OCI-LY7 (cell line): Measurements from ENCODE around the gene CHCHD6. TPM values are rescaled to one million over a fixed set of nuclear protein-coding genes. Genes with fewer than 3 reads are reported as not detected.

Experiments
- BruUV-seq: library from RNA; stranded (reverse); fragments of 400-500 nt; replicated peaks from 2 replicates; lab custom pipeline; 2021; lab: Mats Ljungman, UMichigan
- CTCF ChIA-PET: fragments of 300-600 bp; sonication (Branson Sonifier 250); formaldehyde crosslinking; loops from one replicate; lab custom pipeline; 2022; ENCODE audit warnings: antibody characterized with exemption; ENCODE audit not compliant: unreplicated experiment; lab: Charles Lee
- POLR2A ChIA-PET: fragments of 300-600 bp; sonication (Branson Sonifier 250); formaldehyde crosslinking; loops from one replicate; lab custom pipeline; 2022; ENCODE audit warnings: antibody characterized with exemption; lab: Charles Lee
- DNase-seq: peaks from one replicate; pipeline ENCODE4 v3.0.0-alpha.2; 2015; ENCODE audit warnings: low spot score
- H2AFZ ChIP-seq: fragments of 200-600 bp; sonication (generic), shearing (Covaris generic); 2 replicates; pipeline ENCODE4 v1.6.1; 2014; ENCODE audit warnings: mild to moderate bottlenecking, antibody characterized with exemption, low read length, moderate library complexity
- H3K27ac ChIP-seq: fragments of 200-600 bp; sonication (generic); 2 replicates; pipeline ENCODE4 v1.5.1; 2014; ENCODE audit warnings: mixed run types, low read depth, mild to moderate bottlenecking, moderate library complexity, low read length, inconsistent platforms; ENCODE audit not compliant: poor library complexity, severe bottlenecking
- H3K36me3 ChIP-seq: fragments of 200-600 bp; sonication (generic); 2 replicates; pipeline ENCODE4 v1.6.1; 2014; ENCODE audit warnings: mild to moderate bottlenecking, antibody characterized with exemption, low read length, moderate library complexity, mixed read lengths; ENCODE audit not compliant: insufficient read depth
- H3K4me1 ChIP-seq: fragments of 200-600 bp; sonication (generic); 2 replicates; pipeline ENCODE4 v1.5.1; 2014; ENCODE audit warnings: mild to moderate bottlenecking, low read length; ENCODE audit not compliant: insufficient read depth, poor library complexity, severe bottlenecking
- H3K4me2 ChIP-seq: fragments of 200-600 bp; sonication (generic); 2 replicates; pipeline ENCODE4 v1.6.1; 2014; ENCODE audit warnings: mild to moderate bottlenecking, low read length
- H3K4me3 ChIP-seq: fragments of 200-600 bp; sonication (generic); 2 replicates; pipeline ENCODE4 v1.5.1; 2014; ENCODE audit warnings: mild to moderate bottlenecking, low read depth, low read length; ENCODE audit not compliant: poor library complexity, severe bottlenecking
- H3K79me2 ChIP-seq: fragments of 200-600 bp; sonication (generic); 2 replicates; pipeline ENCODE4 v1.6.1; 2016; ENCODE audit warnings: low read depth, mild to moderate bottlenecking, low read length, moderate library complexity, mixed read lengths; ENCODE audit not compliant: insufficient read depth
- H3K9me2 ChIP-seq: fragments of 200-600 bp; sonication (generic); 2 replicates; pipeline ENCODE4 v1.6.1; 2016; ENCODE audit warnings: mild to moderate bottlenecking, low read length, mixed read lengths; ENCODE audit not compliant: insufficient read depth
- H3K9me3 ChIP-seq: fragments of 200-600 bp; sonication (generic); 2 replicates; pipeline ENCODE4 v1.6.1; 2014; ENCODE audit warnings: mild to moderate bottlenecking, mixed run types, low read length, mixed read lengths
- H4K20me1 ChIP-seq: fragments of 200-600 bp; sonication (generic); 2 replicates; pipeline ENCODE4 v1.6.1; 2014; ENCODE audit warnings: mild to moderate bottlenecking, antibody characterized with exemption, low read length, moderate library complexity, mixed read lengths; ENCODE audit not compliant: insufficient read depth
- EZH2phosphoT487 ChIP-seq: fragments of 200-600 bp; sonication (generic); IDR thresholded peaks from 2 replicates; pipeline ENCODE4 v1.6.1; 2018; ENCODE audit warnings: low read depth, borderline replicate concordance, mild to moderate bottlenecking, mixed run types, antibody characterized with exemption, low read length, moderate library complexity, mixed read lengths
- intact Hi-C: fragments of 100-400 bp; cut with micrococcal nuclease; formaldehyde crosslinking; loops from one replicate; pipeline ENCODE4 v1.10.0; 2022; ENCODE audit not compliant: unreplicated experiment
- total RNA-seq, 2 experiments: library from RNA; depleted of rRNA in 1 of 2; stranded (reverse); fragments of >200 nt in 1 of 2; shearing (Covaris generic) in 1 of 2; gene quantifications; 2 replicates each; pipeline ENCODE4 v1.2.3, GENCODE V29; 2014 to 2022
- TF ChIP-seq, protein P1 (sequence below): fragments of 200-600 bp; sonication (generic); conservative IDR thresholded peaks from 2 replicates; pipeline ENCODE4 v1.5.1; 2014; ENCODE audit warnings: mild to moderate bottlenecking, antibody characterized with exemption, low read length, moderate library complexity, mixed read lengths

The CHCHD6 gene
- total RNA-seq, 2 experiments from 2014 or later: 14.7 to 21.2 TPM

DNA sequence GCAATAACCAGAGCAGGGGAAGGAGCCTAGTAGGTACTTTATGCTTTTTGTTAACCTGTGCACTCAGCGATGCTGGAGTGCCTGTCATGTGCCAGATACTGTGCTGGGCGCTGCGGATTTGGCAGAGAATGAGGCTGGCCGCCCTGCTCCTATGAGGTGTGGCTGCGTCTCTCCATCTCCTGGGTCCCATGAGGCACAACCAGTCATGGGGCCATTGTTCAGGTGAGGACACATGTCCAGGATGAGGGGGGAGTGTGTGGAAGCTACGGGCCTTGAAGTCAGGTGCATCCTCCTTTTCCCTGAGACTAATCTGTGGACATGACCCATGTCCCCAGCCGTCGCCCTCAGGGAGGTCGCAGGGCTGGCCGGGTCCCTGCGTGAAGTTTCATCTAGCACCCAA is 48.2 kb upstream of the CHCHD6 start:
- intact Hi-C loops: no loop called here
- CTCF ChIA-PET: no interaction called here
- Histone ChIP-seq H3K27ac (no peak overlapping the region), H3K9me3 (no peaks in the 10 kb centered on the region), H3K4me1 (no peaks in the 10 kb centered on the region), H3K4me2 (no peak overlapping the region), H3K4me3 (no peak overlapping the region), H3K36me3 (no peaks in the 10 kb centered on the region), H2AFZ (no peak overlapping the region), H3K79me2 (no peaks in the 10 kb centered on the region), H3K9me2 (no peaks in the 10 kb centered on the region; the same call in 1 of the 2 replicates), H4K20me1 (no peaks in the 10 kb centered on the region)
- TF ChIP-seq EZH2phosphoT487: no peak
- TF ChIP-seq, protein P1, sequence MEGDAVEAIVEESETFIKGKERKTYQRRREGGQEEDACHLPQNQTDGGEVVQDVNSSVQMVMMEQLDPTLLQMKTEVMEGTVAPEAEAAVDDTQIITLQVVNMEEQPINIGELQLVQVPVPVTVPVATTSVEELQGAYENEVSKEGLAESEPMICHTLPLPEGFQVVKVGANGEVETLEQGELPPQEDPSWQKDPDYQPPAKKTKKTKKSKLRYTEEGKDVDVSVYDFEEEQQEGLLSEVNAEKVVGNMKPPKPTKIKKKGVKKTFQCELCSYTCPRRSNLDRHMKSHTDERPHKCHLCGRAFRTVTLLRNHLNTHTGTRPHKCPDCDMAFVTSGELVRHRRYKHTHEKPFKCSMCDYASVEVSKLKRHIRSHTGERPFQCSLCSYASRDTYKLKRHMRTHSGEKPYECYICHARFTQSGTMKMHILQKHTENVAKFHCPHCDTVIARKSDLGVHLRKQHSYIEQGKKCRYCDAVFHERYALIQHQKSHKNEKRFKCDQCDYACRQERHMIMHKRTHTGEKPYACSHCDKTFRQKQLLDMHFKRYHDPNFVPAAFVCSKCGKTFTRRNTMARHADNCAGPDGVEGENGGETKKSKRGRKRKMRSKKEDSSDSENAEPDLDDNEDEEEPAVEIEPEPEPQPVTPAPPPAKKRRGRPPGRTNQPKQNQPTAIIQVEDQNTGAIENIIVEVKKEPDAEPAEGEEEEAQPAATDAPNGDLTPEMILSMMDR: no peak
- BruUV-seq: no TSS peak
- POLR2A ChIA-PET: no interaction called here
- no peak for DNase-seq

- H3K36me3 ChIP-seq: no peaks in the 10 kb centered on the region
- H3K4me2 ChIP-seq: no peak overlapping the region
- intact Hi-C loops: no loop called here
- H3K9me2 ChIP-seq: no peaks in the 10 kb centered on the region; the same call in 1 of the 2 replicates
- POLR2A ChIA-PET: no interaction called here
- H3K27ac ChIP-seq: no peak overlapping the region
- CTCF ChIA-PET: no interaction called here
- no peak overlapping the region for H3K4me3 ChIP-seq
- no peaks in the 10 kb centered on the region for H4K20me1 ChIP-seq
- no TSS peak for BruUV-seq
- TF ChIP-seq EZH2phosphoT487: no peak
- TF ChIP-seq, protein P1: no peak
- no peaks in the 10 kb centered on the region for H3K4me1 ChIP-seq
- no peak overlapping the region for H2AFZ ChIP-seq
- H3K79me2 ChIP-seq: no peaks in the 10 kb centered on the region
- no peak for DNase-seq
- H3K9me3 ChIP-seq: no peaks in the 10 kb centered on the region
These were observed 47.5 kb upstream of the CHCHD6 start for GRCh38 chr3:126656371-126657134.

DNA sequence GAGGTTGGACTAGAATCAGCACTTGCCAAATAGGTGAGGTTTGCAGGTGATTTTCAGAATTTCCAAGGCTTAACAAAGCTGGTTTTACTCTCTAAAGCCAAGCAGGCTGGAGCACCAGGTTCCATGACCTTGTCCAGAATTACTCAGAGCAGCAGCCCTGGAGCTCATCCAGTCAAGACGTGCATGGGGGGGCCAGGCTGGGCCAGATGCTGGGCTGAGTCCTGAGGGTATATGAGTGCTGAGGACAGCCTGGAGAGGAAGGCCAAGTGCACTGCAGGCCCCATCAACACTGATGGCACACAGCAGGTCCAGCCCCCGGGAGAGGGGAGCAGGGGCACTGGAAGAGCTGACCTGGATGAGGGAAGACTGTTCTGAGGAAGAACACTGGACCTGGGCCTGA is 46.1 kb upstream of the CHCHD6 start:
- TF ChIP-seq, protein P1: no peak
- TF ChIP-seq EZH2phosphoT487: no peak
- DNase-seq: no peak
- H3K36me3 ChIP-seq: no peaks in the 10 kb centered on the region
- H3K27ac ChIP-seq: no peak overlapping the region
- no peaks in the 10 kb centered on the region for H4K20me1 ChIP-seq
- no TSS peak for BruUV-seq
- no peaks in the 10 kb centered on the region for H3K9me2 ChIP-seq
- no peak overlapping the region for H2AFZ ChIP-seq
- CTCF ChIA-PET: no interaction called here
- H3K4me3 ChIP-seq: no peak overlapping the region
- no peaks in the 10 kb centered on the region for H3K79me2 ChIP-seq
- POLR2A ChIA-PET: interaction anchor here (0.6 kb wide), 1 partner anchor 58 kb away, joined by 5 read pairs; no protein-coding TSS in a partner anchor
- H3K4me2 ChIP-seq: no peak overlapping the region
- no peaks in the 10 kb centered on the region for H3K9me3 ChIP-seq
- H3K4me1 ChIP-seq: no peaks in the 10 kb centered on the region
- intact Hi-C loops: no loop called here
